Neural cell (in vitro differentiated cells): ENCODE data around the gene KRTAP12-2.

Source experiments
- EP300 ChIP-seq: fragments of 450-650 bp; conservative IDR thresholded peaks from 2 replicates; pipeline ENCODE4 v1.6.1; 2014; ENCODE audit warnings: antibody characterized with exemption, mild to moderate bottlenecking, moderate library complexity; ENCODE audit not compliant: poor library complexity, severe bottlenecking
- EZH2 ChIP-seq: fragments of 200-600, 300-800 bp; shearing (Covaris generic), sonication (generic); IDR thresholded peaks from 2 replicates; pipeline ENCODE4 v1.6.1; 2014; ENCODE audit warnings: antibody characterized with exemption, low read length, borderline replicate concordance, mild to moderate bottlenecking; ENCODE audit not compliant: insufficient read depth, poor library complexity, severe bottlenecking
- POLR2AphosphoS5 ChIP-seq: IDR thresholded peaks from 2 replicates; pipeline ENCODE4 v1.6.1; 2012
- TF ChIP-seq, protein P1 (sequence below): fragments of 450-650 bp; IDR thresholded peaks from 2 replicates; pipeline ENCODE4 v1.5.1; 2014; ENCODE audit warnings: antibody characterized with exemption, mild to moderate bottlenecking, moderate library complexity; ENCODE audit not compliant: poor library complexity, severe bottlenecking
- TF ChIP-seq, protein P2 (sequence below): IDR thresholded peaks from 2 replicates; pipeline ENCODE4 v1.6.1; 2012; ENCODE audit warnings: borderline replicate concordance

DNA sequence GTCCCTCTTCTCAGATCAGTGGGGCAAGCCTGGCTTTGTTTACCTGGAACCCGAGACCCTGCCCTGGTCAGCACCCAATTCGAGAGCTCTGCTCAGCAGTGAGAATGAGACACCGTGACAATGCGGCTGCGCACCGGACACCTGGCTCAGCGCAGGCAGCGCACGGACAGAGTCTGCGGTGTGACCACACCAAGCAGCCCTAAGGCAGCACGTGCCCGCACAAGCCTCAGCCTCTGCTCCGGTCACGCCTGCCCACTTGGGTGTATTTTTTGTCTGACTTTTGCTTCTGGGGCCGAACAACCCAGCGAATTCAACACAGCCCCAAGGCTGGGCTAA is 50.2 kb downstream of the KRTAP12-2 start:
- TF ChIP-seq, protein P1, sequence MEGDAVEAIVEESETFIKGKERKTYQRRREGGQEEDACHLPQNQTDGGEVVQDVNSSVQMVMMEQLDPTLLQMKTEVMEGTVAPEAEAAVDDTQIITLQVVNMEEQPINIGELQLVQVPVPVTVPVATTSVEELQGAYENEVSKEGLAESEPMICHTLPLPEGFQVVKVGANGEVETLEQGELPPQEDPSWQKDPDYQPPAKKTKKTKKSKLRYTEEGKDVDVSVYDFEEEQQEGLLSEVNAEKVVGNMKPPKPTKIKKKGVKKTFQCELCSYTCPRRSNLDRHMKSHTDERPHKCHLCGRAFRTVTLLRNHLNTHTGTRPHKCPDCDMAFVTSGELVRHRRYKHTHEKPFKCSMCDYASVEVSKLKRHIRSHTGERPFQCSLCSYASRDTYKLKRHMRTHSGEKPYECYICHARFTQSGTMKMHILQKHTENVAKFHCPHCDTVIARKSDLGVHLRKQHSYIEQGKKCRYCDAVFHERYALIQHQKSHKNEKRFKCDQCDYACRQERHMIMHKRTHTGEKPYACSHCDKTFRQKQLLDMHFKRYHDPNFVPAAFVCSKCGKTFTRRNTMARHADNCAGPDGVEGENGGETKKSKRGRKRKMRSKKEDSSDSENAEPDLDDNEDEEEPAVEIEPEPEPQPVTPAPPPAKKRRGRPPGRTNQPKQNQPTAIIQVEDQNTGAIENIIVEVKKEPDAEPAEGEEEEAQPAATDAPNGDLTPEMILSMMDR: no peak
- TF ChIP-seq POLR2AphosphoS5: no peak
- no peak for TF ChIP-seq EP300
- TF ChIP-seq EZH2: no peak
- TF ChIP-seq, protein P2, sequence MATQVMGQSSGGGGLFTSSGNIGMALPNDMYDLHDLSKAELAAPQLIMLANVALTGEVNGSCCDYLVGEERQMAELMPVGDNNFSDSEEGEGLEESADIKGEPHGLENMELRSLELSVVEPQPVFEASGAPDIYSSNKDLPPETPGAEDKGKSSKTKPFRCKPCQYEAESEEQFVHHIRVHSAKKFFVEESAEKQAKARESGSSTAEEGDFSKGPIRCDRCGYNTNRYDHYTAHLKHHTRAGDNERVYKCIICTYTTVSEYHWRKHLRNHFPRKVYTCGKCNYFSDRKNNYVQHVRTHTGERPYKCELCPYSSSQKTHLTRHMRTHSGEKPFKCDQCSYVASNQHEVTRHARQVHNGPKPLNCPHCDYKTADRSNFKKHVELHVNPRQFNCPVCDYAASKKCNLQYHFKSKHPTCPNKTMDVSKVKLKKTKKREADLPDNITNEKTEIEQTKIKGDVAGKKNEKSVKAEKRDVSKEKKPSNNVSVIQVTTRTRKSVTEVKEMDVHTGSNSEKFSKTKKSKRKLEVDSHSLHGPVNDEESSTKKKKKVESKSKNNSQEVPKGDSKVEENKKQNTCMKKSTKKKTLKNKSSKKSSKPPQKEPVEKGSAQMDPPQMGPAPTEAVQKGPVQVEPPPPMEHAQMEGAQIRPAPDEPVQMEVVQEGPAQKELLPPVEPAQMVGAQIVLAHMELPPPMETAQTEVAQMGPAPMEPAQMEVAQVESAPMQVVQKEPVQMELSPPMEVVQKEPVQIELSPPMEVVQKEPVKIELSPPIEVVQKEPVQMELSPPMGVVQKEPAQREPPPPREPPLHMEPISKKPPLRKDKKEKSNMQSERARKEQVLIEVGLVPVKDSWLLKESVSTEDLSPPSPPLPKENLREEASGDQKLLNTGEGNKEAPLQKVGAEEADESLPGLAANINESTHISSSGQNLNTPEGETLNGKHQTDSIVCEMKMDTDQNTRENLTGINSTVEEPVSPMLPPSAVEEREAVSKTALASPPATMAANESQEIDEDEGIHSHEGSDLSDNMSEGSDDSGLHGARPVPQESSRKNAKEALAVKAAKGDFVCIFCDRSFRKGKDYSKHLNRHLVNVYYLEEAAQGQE: no peak
